ENCODE measurements around the gene NECTIN1. TPM values are rescaled to one million over a fixed set of nuclear protein-coding genes. Genes with fewer than 3 reads are reported as not detected.

NECTIN1 gene
- total and polyA plus RNA-seq, 4 donors, result 4.7 to 18.3 (median 7.3) TPM

GRCh38 chr11:119617340-119617713 is 111.7 kb downstream of the NECTIN1 start:
- H3K9ac ChIP-seq (ENCODE audit: insufficient read depth in 1 of 2, low read length in 2 of 2), result no peak overlapping the region
- no peak overlapping the region for H3K27ac ChIP-seq (ENCODE audit: low read depth in 1 of 2, low read length in 1 of 2)
- H3K9me3 ChIP-seq (ENCODE audit: control insufficient read depth in 4 of 4, insufficient read depth in 3 of 4, low read length in 3 of 4), result no peaks in the 10 kb centered on the region
- H3K36me3 ChIP-seq (ENCODE audit: control insufficient read depth in 4 of 4, insufficient read depth in 4 of 4, low read length in 4 of 4), result no peaks in the 10 kb centered on the region
- peaks cover 0 to 10% (median 0%) of the 10 kb centered on the region in 5 donors for H3K4me1 ChIP-seq (ENCODE audit: control insufficient read depth in 5 of 5, insufficient read depth in 5 of 5, low read length in 5 of 5)
- WGBS, 2 donors, result 80 to 84% methylated on average over 13 of the region's 13 CpGs
- TF ChIP-seq CTCF (IDR thresholded peaks at IDR 0.05; ENCODE audit: control extremely low read depth, extremely low read depth), result no peak
- no peaks in the 10 kb centered on the region for H3K27me3 ChIP-seq (ENCODE audit: control insufficient read depth in 3 of 3, insufficient read depth in 3 of 3, low read length in 2 of 3)
- H3K4me3 ChIP-seq, result no peak overlapping the region
- ATAC-seq (ENCODE audit: insufficient read depth, low FRiP score), result no peak
- no peak for DNase-seq

DNA sequence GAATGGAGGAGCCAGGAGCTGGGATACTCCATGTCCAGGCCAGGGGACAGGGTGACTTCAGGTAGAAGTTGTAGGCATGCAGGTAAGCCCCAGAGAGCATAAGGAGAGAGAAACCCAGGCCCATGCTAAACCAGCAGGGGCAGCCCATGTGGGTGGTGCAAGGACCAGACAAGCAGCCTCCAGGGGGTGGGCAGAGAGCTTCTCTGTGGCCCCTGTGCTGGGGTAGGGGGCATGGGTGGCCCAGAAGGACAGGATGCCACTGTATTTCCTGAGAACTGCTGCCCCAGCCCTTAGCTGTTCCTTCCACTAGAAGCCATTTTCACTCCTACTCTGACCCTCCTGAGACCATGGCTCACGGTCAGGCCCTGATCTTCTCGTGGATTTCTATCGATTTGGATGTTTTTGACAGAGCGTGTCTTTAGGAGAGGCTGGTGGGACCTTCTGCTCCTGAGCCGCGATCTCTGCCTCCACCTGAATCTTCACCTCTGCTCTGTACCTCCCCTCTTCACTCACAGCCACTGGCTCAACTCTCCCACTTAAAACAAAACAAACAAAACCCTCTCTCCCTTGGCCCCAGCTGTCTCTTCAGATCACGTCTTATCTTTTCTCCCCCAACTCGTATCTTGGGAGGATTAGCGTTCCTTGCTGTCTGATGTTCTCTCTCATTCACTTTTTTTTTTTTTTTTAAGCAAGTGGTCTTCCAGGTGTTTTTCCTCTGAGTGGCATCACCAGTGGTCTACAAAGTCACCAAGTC is 112.2 kb downstream of the NECTIN1 start:
- Histone ChIP-seq H3K36me3 (ENCODE audit: control insufficient read depth in 4 of 4, insufficient read depth in 4 of 4, low read length in 4 of 4) (no peaks in the 10 kb centered on the region), H3K27ac (ENCODE audit: low read depth in 1 of 2, low read length in 1 of 2) (no peak overlapping the region), H3K9ac (ENCODE audit: insufficient read depth in 1 of 2, low read length in 2 of 2) (no peak overlapping the region), H3K4me1 (ENCODE audit: control insufficient read depth in 5 of 5, insufficient read depth in 5 of 5, low read length in 5 of 5) (peaks cover 0 to 10% (median 0%) of the 10 kb centered on the region in 5 donors), H3K27me3 (ENCODE audit: control insufficient read depth in 3 of 3, insufficient read depth in 3 of 3, low read length in 2 of 3) (no peaks in the 10 kb centered on the region), H3K4me3 (no peak overlapping the region), H3K9me3 (ENCODE audit: control insufficient read depth in 4 of 4, insufficient read depth in 3 of 4, low read length in 3 of 4) (no peaks in the 10 kb centered on the region)
- no peak for DNase-seq
- 70 to 78% methylated on average over 9 of the region's 9 CpGs for WGBS, 2 donors
- TF ChIP-seq CTCF (IDR thresholded peaks at IDR 0.05; ENCODE audit: control extremely low read depth, extremely low read depth), result no peak
- no peak for ATAC-seq (ENCODE audit: insufficient read depth, low FRiP score)

DNA sequence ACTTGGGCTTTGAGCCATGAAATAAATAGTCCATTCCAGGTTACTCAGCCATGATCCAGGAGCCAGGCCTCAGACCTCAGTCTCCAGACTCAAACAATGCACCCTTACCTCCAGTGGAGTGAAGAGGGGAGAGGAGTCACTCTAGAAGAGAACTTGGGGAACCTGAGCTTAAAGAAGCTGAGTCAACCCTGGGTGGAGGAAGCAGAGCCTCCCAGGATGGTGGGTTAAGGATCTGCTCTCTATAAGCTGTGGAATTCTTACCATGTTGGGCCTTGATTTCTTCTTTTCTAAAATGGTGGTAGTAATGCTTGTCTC is 113.2 kb downstream of the NECTIN1 start:
- ATAC-seq (ENCODE audit: insufficient read depth, low FRiP score) (no peak), DNase-seq (no peak)
- Histone ChIP-seq H3K27me3 (ENCODE audit: control insufficient read depth in 3 of 3, insufficient read depth in 3 of 3, low read length in 2 of 3) (no peaks in the 10 kb centered on the region), H3K27ac (ENCODE audit: low read depth in 1 of 2, low read length in 1 of 2) (no peak overlapping the region), H3K4me1 (ENCODE audit: control insufficient read depth in 5 of 5, insufficient read depth in 5 of 5, low read length in 5 of 5) (peaks cover 0 to 10% (median 0%) of the 10 kb centered on the region in 5 donors), H3K4me3 (no peak overlapping the region), H3K9ac (ENCODE audit: insufficient read depth in 1 of 2, low read length in 2 of 2) (no peak overlapping the region), H3K36me3 (ENCODE audit: control insufficient read depth in 4 of 4, insufficient read depth in 4 of 4, low read length in 4 of 4) (no peaks in the 10 kb centered on the region), H3K9me3 (ENCODE audit: control insufficient read depth in 4 of 4, insufficient read depth in 3 of 4, low read length in 3 of 4) (no peaks in the 10 kb centered on the region)
- TF ChIP-seq CTCF (IDR thresholded peaks at IDR 0.05; ENCODE audit: control extremely low read depth, extremely low read depth), result no peak

Measured in lung (tissue), 12 donors.